HEK293 (cell line): ENCODE results near the gene HOXC11.
A peak's percentile ranks its signal among the peaks of the same experiment; 100 is the strongest.

Experiments
- FEZF1 ChIP-seq: fragments of 450-650 bp; formaldehyde crosslinking; IDR thresholded peaks from 2 replicates; pipeline ENCODE4 v1.5.1; 2016; ENCODE audit warnings: missing biosample characterization, missing genetic modification characterization
- GFI1B ChIP-seq: fragments of 450-650 bp; formaldehyde crosslinking; IDR thresholded peaks from 2 replicates; pipeline ENCODE4 v1.5.1; 2016; ENCODE audit warnings: missing biosample characterization, missing genetic modification characterization
- HOXC10 ChIP-seq: sonication (generic); formaldehyde crosslinking; IDR thresholded peaks from 2 replicates; pipeline ENCODE4 v1.8.1; 2023; ENCODE audit warnings: mild to moderate bottlenecking, missing genetic modification reagents
- IKZF3 ChIP-seq: fragments of 450-650 bp; IDR thresholded peaks from 2 replicates; pipeline ENCODE4 v1.5.0; 2018; ENCODE audit warnings: missing biosample characterization, mild to moderate bottlenecking, missing genetic modification characterization, moderate library complexity
- KLF17 ChIP-seq: fragments of 450-650 bp; formaldehyde crosslinking; IDR thresholded peaks from 2 replicates; pipeline ENCODE4 v1.5.1; 2016; ENCODE audit warnings: missing biosample characterization, missing genetic modification characterization
- KLF9 ChIP-seq: fragments of 450-650 bp; formaldehyde crosslinking; IDR thresholded peaks from 2 replicates; pipeline ENCODE4 v1.5.1; 2016; ENCODE audit warnings: missing biosample characterization, missing genetic modification characterization, low read depth
- MEIS1 ChIP-seq: sonication (generic); formaldehyde crosslinking; IDR thresholded peaks from 2 replicates; pipeline ENCODE4 v1.8.1; 2022; ENCODE audit warnings: missing genetic modification reagents, mild to moderate bottlenecking, borderline replicate concordance
- MYNN ChIP-seq: fragments of 450-650 bp; formaldehyde crosslinking; IDR thresholded peaks from 2 replicates; pipeline ENCODE4 v1.5.1; 2016; ENCODE audit warnings: missing biosample characterization, missing genetic modification characterization, borderline replicate concordance
- OSR2 ChIP-seq: fragments of 450-650 bp; formaldehyde crosslinking; IDR thresholded peaks from 2 replicates; pipeline ENCODE4 v1.5.1; 2016; ENCODE audit warnings: missing biosample characterization, missing genetic modification characterization
- RBAK ChIP-seq: fragments of 450-650 bp; formaldehyde crosslinking; IDR thresholded peaks from 2 replicates; pipeline ENCODE4 v1.5.1; 2016; ENCODE audit warnings: missing biosample characterization, missing genetic modification characterization
- SETDB1 ChIP-seq: IDR thresholded peaks from one replicate; pipeline ENCODE4 v1.6.1; 2017; ENCODE audit warnings: mild to moderate bottlenecking, low read length, moderate library complexity, mixed read lengths; ENCODE audit not compliant: insufficient read length
- SP7 ChIP-seq: fragments of 450-650 bp; formaldehyde crosslinking; IDR thresholded peaks from 2 replicates; pipeline ENCODE4 v1.5.1; 2016; ENCODE audit warnings: missing biosample characterization, missing genetic modification characterization
- TCF7L2 ChIP-seq: IDR thresholded peaks from 2 replicates; pipeline ENCODE4 v1.6.1; 2011; ENCODE audit warnings: low read depth, mild to moderate bottlenecking, inconsistent platforms, low read length, moderate library complexity, borderline replicate concordance
- TRIM28 ChIP-seq: IDR thresholded peaks from 2 replicates; pipeline ENCODE4 v1.6.1; 2011; ENCODE audit warnings: low read length, control low read depth, borderline replicate concordance
- YY1 ChIP-seq: fragments of 450-650 bp; formaldehyde crosslinking; IDR thresholded peaks from 2 replicates; pipeline ENCODE4 v1.5.1; 2018; ENCODE audit warnings: missing biosample characterization, missing genetic modification characterization
- ZBTB8A ChIP-seq: fragments of 450-650 bp; formaldehyde crosslinking; IDR thresholded peaks from 2 replicates; pipeline ENCODE4 v1.5.1; 2016; ENCODE audit warnings: missing biosample characterization, missing genetic modification characterization
- ZNF174 ChIP-seq: fragments of 450-650 bp; formaldehyde crosslinking; IDR thresholded peaks from 2 replicates; pipeline ENCODE4 v1.5.0; 2017; ENCODE audit warnings: missing biosample characterization, mild to moderate bottlenecking, missing genetic modification characterization
- ZNF19 ChIP-seq: fragments of 450-650 bp; formaldehyde crosslinking; IDR thresholded peaks from 2 replicates; pipeline ENCODE4; 2016; ENCODE audit warnings: missing biosample characterization, missing genetic modification characterization, low read depth
- ZNF223 ChIP-seq: fragments of 450-650 bp; formaldehyde crosslinking; IDR thresholded peaks from 2 replicates; pipeline ENCODE4 v1.5.1; 2016; ENCODE audit warnings: missing biosample characterization, missing genetic modification characterization
- ZNF24 ChIP-seq: fragments of 450-650 bp; formaldehyde crosslinking; IDR thresholded peaks from 2 replicates; pipeline ENCODE4 v1.5.1; 2016; ENCODE audit warnings: missing biosample characterization, missing genetic modification characterization
- ZNF324 ChIP-seq: fragments of 450-650 bp; formaldehyde crosslinking; IDR thresholded peaks from 2 replicates; pipeline ENCODE4 v1.5.1; 2016; ENCODE audit warnings: missing biosample characterization, missing genetic modification characterization
- ZNF362 ChIP-seq: fragments of 450-650 bp; formaldehyde crosslinking; IDR thresholded peaks from 2 replicates; pipeline ENCODE4 v1.5.1; 2016; ENCODE audit warnings: missing biosample characterization, missing genetic modification characterization
- ZNF366 ChIP-seq: fragments of 450-650 bp; formaldehyde crosslinking; conservative IDR thresholded peaks from 2 replicates; pipeline ENCODE4 v1.5.1; 2016; ENCODE audit warnings: missing biosample characterization, missing genetic modification characterization
- ZNF449 ChIP-seq: fragments of 450-650 bp; formaldehyde crosslinking; IDR thresholded peaks from 2 replicates; pipeline ENCODE4 v1.5.1; 2017; ENCODE audit warnings: missing biosample characterization, mild to moderate bottlenecking, missing genetic modification characterization, moderate library complexity
- ZNF48 ChIP-seq: fragments of 450-650 bp; formaldehyde crosslinking; IDR thresholded peaks from 2 replicates; pipeline ENCODE4 v1.5.1; 2016; ENCODE audit warnings: missing biosample characterization, missing genetic modification characterization
- ZNF501 ChIP-seq: fragments of 450-650 bp; formaldehyde crosslinking; IDR thresholded peaks from 2 replicates; pipeline ENCODE4 v1.5.1; 2016; ENCODE audit warnings: missing biosample characterization, missing genetic modification characterization
- ZNF658 ChIP-seq: fragments of 450-650 bp; formaldehyde crosslinking; IDR thresholded peaks from 2 replicates; pipeline ENCODE4; 2016; ENCODE audit warnings: missing biosample characterization, missing genetic modification characterization
- ZSCAN30 ChIP-seq: fragments of 450-650 bp; IDR thresholded peaks from 2 replicates; pipeline ENCODE4 v1.5.1; 2018; ENCODE audit warnings: missing biosample characterization, mild to moderate bottlenecking, missing genetic modification characterization, moderate library complexity
- ZXDB ChIP-seq: fragments of 450-650 bp; formaldehyde crosslinking; IDR thresholded peaks from 2 replicates; pipeline ENCODE4 v1.5.1; 2016; ENCODE audit warnings: missing biosample characterization, missing genetic modification characterization
- TF ChIP-seq, protein P1 (sequence below): fragments of 450-650 bp; formaldehyde crosslinking; IDR thresholded peaks from 2 replicates; pipeline ENCODE4 v1.5.1; 2016; ENCODE audit warnings: missing biosample characterization, missing genetic modification characterization
- TF ChIP-seq, protein P2 (sequence below): fragments of 450-650 bp; formaldehyde crosslinking; IDR thresholded peaks from 2 replicates; pipeline ENCODE4 v1.5.1; 2016; ENCODE audit warnings: missing biosample characterization, missing genetic modification characterization

Gene HOXC11

DNA sequence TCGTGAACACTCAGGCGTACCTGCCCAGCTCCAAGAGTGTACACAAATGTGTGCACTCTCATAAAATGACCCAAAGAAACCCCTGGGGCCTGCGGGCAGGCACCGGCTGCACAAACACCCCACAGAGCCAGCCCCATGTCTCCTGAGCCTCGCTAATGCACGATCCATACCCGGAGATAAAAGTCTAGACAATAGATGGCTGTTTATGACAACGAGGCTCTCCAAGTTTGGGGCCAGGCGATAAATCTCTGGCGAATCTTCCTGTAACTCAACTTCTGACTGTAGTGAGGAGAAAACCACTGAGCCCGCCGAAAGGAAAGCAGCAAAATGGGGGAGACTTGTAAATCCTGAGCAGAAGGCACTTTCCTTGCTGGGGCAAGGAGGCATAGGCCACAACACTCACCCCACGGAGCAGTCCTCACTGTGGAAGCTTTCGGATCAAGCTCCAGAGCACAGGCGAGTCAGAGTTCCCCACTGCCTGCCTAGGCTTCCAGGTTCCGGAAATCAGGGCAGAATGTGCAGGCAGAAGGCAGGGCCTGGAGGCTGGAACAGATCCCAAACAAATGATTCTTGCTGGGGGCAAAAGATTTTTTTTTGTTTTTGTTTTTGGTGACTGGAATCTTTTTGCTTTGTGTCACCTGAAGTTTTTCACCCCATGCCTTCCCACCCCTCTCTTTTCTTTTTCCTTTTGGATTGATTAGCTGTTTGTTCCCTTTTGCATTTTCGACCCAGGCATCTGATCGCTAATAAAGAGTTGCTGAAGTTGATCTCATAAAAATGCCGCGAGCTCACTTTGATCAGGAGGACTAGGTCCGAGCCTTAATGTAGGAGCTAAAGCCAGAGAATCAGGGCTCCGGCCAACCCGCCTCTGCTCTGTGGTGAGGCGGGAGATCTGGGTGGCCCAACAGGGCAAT is 4.5 kb upstream of the HOXC11 start (continued):
- TF ChIP-seq TCF7L2 (no peak), SETDB1 (no peak), MEIS1 (CRISPR knock-in tag) (no peak), ZNF324 (no peak), TRIM28 (no peak), ZNF223 (no peak), OSR2 (tag by site-specific recombination) (no peak), KLF17 (tag by site-specific recombination) (0 out of 2 replicates have a peak, but pooled peaks have one; percentile 7), ZNF24 (0 out of 2 replicates have a peak, but pooled peaks have one; percentile 41), ZBTB8A (tag by site-specific recombination) (peak; percentile 83), ZNF48 (tag by site-specific recombination) (no peak), IKZF3 (tag by site-specific recombination) (0 out of 2 replicates have a peak, but pooled peaks have one; percentile 44), ZNF449 (no peak), ZSCAN30 (tag by site-specific recombination) (no peak), ZNF174 (tag by site-specific recombination) (no peak), ZXDB (0 out of 2 replicates have a peak, but pooled peaks have one; percentile 11), MYNN (tag by site-specific recombination) (no peak), ZNF366 (tag by site-specific recombination) (0 out of 2 replicates have a peak, but pooled peaks have one; percentile 37), RBAK (tag by site-specific recombination) (no peak), ZNF501 (tag by site-specific recombination) (peak; percentile 44; the same call in 1 of the 2 replicates), ZNF658 (tag by site-specific recombination) (no peak), ZNF362 (tag by site-specific recombination) (no peak), YY1 (tag by site-specific recombination) (0 out of 2 replicates have a peak, but pooled peaks have one; percentile 26), FEZF1 (peak; percentile 22; the same call in 1 of the 2 replicates), HOXC10 (CRISPR knock-in tag) (no peak), ZNF19 (tag by site-specific recombination) (no peak), GFI1B (tag by site-specific recombination) (peak; percentile 44; the same call in 1 of the 2 replicates), SP7 (tag by site-specific recombination) (peak; percentile 18; the same call in 1 of the 2 replicates), KLF9 (tag by site-specific recombination) (0 out of 2 replicates have a peak, but pooled peaks have one; percentile 6)
- TF ChIP-seq, protein P1, sequence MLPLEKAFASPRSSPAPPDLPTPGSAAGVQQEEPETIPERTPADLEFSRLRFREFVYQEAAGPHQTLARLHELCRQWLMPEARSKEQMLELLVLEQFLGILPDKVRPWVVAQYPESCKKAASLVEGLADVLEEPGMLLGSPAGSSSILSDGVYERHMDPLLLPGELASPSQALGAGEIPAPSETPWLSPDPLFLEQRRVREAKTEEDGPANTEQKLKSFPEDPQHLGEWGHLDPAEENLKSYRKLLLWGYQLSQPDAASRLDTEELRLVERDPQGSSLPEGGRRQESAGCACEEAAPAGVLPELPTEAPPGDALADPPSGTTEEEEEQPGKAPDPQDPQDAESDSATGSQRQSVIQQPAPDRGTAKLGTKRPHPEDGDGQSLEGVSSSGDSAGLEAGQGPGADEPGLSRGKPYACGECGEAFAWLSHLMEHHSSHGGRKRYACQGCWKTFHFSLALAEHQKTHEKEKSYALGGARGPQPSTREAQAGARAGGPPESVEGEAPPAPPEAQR, result no peak
- TF ChIP-seq, protein P2, sequence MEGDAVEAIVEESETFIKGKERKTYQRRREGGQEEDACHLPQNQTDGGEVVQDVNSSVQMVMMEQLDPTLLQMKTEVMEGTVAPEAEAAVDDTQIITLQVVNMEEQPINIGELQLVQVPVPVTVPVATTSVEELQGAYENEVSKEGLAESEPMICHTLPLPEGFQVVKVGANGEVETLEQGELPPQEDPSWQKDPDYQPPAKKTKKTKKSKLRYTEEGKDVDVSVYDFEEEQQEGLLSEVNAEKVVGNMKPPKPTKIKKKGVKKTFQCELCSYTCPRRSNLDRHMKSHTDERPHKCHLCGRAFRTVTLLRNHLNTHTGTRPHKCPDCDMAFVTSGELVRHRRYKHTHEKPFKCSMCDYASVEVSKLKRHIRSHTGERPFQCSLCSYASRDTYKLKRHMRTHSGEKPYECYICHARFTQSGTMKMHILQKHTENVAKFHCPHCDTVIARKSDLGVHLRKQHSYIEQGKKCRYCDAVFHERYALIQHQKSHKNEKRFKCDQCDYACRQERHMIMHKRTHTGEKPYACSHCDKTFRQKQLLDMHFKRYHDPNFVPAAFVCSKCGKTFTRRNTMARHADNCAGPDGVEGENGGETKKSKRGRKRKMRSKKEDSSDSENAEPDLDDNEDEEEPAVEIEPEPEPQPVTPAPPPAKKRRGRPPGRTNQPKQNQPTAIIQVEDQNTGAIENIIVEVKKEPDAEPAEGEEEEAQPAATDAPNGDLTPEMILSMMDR (tag by site-specific recombination), result no peak
